ENCODE measurements around the gene RHBDL2. TPM values are rescaled to one million over a fixed set of nuclear protein-coding genes. Genes with fewer than 3 reads are reported as not detected.
A peak's percentile ranks its signal among the peaks of the same experiment; 100 is the strongest.
"Not testable (repeated sequence)": the region's sequence is repeated elsewhere in the genome, so short reads cannot be mapped to it uniquely, and the experiment has no call there.

Gene RHBDL2
- total RNA-seq, 4 donors from 2014 or later, result 0.66 TPM; not detected in 3

DNA sequence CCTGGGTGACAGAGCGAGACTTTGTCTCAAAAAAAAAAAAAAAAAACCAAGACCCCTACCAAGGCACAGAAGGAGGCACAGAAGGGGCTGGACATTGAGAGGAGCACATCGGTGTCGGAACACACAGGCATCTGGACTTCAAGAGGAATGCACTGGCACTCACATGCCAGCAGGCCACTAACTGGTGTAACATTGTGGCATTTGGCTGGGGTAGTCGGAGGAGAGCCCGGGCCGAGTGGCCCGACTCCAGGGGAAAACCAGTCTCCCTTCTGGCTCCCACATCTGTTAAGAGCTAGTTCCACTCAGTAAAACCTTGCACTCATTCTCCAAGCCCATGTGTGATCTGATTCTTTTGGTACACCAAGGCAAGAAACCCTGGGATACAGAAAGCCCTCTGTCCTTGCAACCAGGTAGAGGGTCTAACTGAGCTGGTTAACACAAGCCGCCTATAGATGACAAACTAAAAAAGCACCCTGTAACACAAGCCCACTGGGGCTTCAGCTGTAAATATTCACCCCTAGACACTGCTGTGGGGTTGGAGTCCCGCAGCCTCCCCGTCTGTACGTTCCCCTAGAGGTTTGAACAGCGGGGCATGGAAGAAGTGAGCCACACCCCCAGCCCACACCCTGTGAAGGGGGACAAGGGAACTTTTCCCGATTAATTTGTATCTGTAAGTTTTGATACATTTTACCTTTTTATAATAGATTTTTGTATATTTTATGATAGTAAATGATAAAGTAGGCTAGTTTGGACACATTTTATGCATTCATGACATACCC is 32.2 kb upstream of the RHBDL2 start:
- Histone ChIP-seq H3K27me3 (no peaks in the 10 kb centered on the region), H3K36me3 (no peaks in the 10 kb centered on the region), H3K9me3 (peaks cover 0 to 10% (median 3%) of the 10 kb centered on the region in 4 donors), H3K4me1 (no peaks in the 10 kb centered on the region), H3K4me3 (no peak overlapping the region), H3K27ac (no peak overlapping the region)
- no peak for TF ChIP-seq POLR2A (IDR thresholded peaks at IDR 0.05)
- TF ChIP-seq, protein P1, sequence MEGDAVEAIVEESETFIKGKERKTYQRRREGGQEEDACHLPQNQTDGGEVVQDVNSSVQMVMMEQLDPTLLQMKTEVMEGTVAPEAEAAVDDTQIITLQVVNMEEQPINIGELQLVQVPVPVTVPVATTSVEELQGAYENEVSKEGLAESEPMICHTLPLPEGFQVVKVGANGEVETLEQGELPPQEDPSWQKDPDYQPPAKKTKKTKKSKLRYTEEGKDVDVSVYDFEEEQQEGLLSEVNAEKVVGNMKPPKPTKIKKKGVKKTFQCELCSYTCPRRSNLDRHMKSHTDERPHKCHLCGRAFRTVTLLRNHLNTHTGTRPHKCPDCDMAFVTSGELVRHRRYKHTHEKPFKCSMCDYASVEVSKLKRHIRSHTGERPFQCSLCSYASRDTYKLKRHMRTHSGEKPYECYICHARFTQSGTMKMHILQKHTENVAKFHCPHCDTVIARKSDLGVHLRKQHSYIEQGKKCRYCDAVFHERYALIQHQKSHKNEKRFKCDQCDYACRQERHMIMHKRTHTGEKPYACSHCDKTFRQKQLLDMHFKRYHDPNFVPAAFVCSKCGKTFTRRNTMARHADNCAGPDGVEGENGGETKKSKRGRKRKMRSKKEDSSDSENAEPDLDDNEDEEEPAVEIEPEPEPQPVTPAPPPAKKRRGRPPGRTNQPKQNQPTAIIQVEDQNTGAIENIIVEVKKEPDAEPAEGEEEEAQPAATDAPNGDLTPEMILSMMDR (IDR thresholded peaks at IDR 0.05), result no peak
- no peak for DNase-seq

DNA sequence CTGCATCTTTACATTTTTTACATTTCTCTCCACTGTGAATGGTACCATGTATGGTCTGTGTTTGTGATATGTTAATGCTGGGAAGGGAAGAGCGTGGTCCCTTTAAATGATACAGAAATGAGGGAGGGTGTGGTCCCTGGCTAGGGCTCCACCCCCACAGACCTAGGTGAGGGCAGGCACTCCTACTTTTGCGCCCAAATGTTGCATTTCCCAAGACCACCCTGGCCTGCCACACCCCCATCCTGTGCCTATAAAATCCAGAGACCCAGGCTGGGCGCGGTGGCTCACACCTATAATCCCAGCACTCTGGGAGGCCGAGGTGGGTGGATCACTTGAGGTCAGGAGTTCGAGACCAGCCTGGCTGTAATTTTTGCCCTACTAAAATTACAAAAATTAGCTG is 31.5 kb upstream of the RHBDL2 start:
- H3K36me3 ChIP-seq, H3K4me1 ChIP-seq, H3K27me3 ChIP-seq, H3K9me3 ChIP-seq, H3K27ac ChIP-seq, H3K4me3 ChIP-seq, DNase-seq: not testable (repeated sequence)

DNA sequence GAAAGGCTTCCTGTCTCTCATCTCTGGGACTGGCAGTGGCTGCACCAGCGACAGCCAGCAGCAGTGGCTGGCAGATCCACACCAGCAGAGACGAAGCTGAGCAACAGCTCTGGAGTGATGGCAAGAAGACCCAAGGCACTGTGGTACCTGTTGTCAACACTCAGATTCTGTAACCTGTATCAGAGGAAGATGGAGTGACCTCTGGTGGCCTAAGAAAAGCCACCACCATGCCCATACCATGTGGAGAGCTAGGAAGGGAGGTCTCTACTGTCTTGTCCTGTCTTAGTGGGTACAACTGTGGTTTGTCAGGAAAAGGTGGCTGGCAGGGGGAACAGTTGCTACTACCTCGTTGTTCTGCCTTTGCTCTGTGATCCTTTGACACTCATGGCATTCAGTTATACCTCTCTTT is 22.5 kb upstream of the RHBDL2 start:
- Histone ChIP-seq H3K9me3 (no peaks in the 10 kb centered on the region), H3K4me3 (no peak overlapping the region), H3K36me3 (no peaks in the 10 kb centered on the region), H3K27me3 (no peaks in the 10 kb centered on the region), H3K27ac (no peak overlapping the region), H3K4me1 (no peaks in the 10 kb centered on the region)
- DNase-seq, result no peak
- TF ChIP-seq, protein P1 (IDR thresholded peaks at IDR 0.05), result peak in 1 of 6 experiments; percentile 7
- TF ChIP-seq POLR2A (IDR thresholded peaks at IDR 0.05), result no peak

DNA sequence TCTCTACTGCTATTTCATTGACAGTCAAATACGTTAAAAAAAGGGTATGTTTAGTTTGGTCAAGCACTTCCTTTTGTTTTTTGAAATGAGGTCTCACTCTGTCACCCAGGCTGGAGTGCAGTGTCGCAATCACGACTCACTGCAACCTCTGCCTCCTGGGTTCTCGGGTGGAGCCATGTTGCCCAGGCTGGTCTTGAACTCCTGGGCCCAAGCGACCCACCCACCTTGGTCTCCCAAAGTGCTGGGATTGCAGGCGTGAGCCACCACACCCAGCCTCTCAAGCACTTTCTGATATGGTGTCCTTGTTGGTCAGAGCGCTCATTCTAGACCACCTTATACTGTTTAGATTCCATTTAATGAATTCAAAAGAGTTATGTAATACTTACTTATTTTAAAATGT is 20.9 kb upstream of the RHBDL2 start:
- Histone ChIP-seq H3K4me3 (no peak overlapping the region), H3K27me3 (no peaks in the 10 kb centered on the region), H3K27ac (no peak overlapping the region), H3K36me3 (no peaks in the 10 kb centered on the region), H3K4me1 (no peaks in the 10 kb centered on the region), H3K9me3 (no peaks in the 10 kb centered on the region)
- no peak for DNase-seq
- TF ChIP-seq POLR2A (IDR thresholded peaks at IDR 0.05), result no peak
- TF ChIP-seq, protein P1 (IDR thresholded peaks at IDR 0.05), result no peak

DNA sequence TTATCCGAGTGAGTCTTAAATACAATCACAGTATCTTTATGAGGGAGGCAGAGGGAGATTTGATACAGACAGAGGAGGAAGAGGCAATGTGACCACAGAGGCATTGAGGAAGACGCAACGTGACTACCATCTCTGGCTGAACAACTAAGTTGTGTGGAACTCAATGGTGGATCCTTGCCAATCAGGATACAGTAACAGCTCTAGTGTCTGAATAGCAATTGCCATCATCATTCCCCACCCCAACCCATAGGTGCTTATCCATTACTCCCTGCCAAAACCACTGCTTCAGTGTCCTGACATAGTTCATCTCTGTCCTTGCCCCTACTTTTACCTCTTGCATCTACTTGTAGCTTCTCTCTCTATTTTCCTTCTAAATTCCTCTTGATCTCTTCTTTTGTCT is 20.5 kb upstream of the RHBDL2 start:
- Histone ChIP-seq H3K4me1 (no peaks in the 10 kb centered on the region), H3K9me3 (no peaks in the 10 kb centered on the region)
- no peak for TF ChIP-seq POLR2A (IDR thresholded peaks at IDR 0.05)
- TF ChIP-seq, protein P1 (IDR thresholded peaks at IDR 0.05), result no peak

DNA sequence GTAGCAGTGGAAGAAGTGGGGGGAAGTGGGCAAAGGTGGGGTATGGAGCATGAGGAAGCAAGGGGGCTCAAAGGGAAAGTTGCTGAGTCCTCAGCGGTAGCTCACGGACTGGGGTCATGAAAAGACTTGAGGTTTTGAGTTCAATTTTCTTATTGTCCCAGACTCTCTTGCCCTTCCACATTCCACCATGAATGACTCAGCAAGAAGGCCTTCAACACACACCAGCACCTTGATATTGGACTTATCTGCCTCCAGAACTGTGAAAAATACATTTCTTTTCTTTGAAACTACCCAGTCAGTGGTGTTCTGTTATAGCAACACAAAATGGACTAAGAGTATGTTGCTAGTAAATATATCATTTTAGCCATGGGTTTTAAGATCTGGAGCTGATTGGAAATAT is 17.3 kb upstream of the RHBDL2 start:
- no peaks in the 10 kb centered on the region for H3K9me3 ChIP-seq
- no peak for DNase-seq
- no peaks in the 10 kb centered on the region for H3K36me3 ChIP-seq
- TF ChIP-seq POLR2A (IDR thresholded peaks at IDR 0.05), result no peak
- TF ChIP-seq, protein P1 (IDR thresholded peaks at IDR 0.05), result no peak
- H3K27ac ChIP-seq, result no peak overlapping the region
- no peaks in the 10 kb centered on the region for H3K27me3 ChIP-seq
- no peak overlapping the region for H3K4me3 ChIP-seq
- no peaks in the 10 kb centered on the region for H3K4me1 ChIP-seq

More for the DNA sequence above, 20.5 kb upstream of the RHBDL2 start:
- H3K4me3 ChIP-seq, result no peak overlapping the region
- H3K36me3 ChIP-seq, result no peaks in the 10 kb centered on the region
- DNase-seq, result no peak
- no peak overlapping the region for H3K27ac ChIP-seq
- no peaks in the 10 kb centered on the region for H3K27me3 ChIP-seq
